ENCODE data around the gene P2RY2.
"Not testable (repeated sequence)": the region's sequence is repeated elsewhere in the genome, so short reads cannot be mapped to it uniquely, and the experiment has no call there.

The P2RY2 gene

GRCh38 chr11:73230931-73231330, 12.8 kb downstream of the P2RY2 start:
- Histone ChIP-seq H3K4me2 (ENCODE audit: low read length) (no peak overlapping the region), H3K79me2 (ENCODE audit: control insufficient read depth, low read length) (no peaks in the 10 kb centered on the region)
- no peak for TF ChIP-seq EZH2phosphoT487 (IDR thresholded peaks at IDR 0.05; ENCODE audit: borderline replicate concordance, low read length)
- TF ChIP-seq CTCF (IDR thresholded peaks at IDR 0.05; ENCODE audit: low read depth, low read length, poor library complexity, severe bottlenecking): no peak

GRCh38 chr11:73232487-73232886, 14.4 kb downstream of the P2RY2 start:
- not testable (repeated sequence) for H3F3A ChIP-seq (ENCODE audit: control insufficient read depth, insufficient read depth); H3K79me2 ChIP-seq (ENCODE audit: control insufficient read depth, low read length); H3K4me3 ChIP-seq (ENCODE audit: low read length); H3K27ac ChIP-seq (ENCODE audit: low read depth, low read length); H3K27me3 ChIP-seq (ENCODE audit: control insufficient read depth, low read length); H3K9me3 ChIP-seq (ENCODE audit: control insufficient read depth, insufficient read depth, low read length); H3K9me2 ChIP-seq (replicated peaks; ENCODE audit: control insufficient read depth, low read length); H3K4me1 ChIP-seq (ENCODE audit: control insufficient read depth, low read length); H3K36me3 ChIP-seq (ENCODE audit: control insufficient read depth, low read length); H4K20me1 ChIP-seq (ENCODE audit: control insufficient read depth, insufficient read depth, low read depth, low read length); H3K4me2 ChIP-seq (ENCODE audit: low read length)

More at GRCh38 chr11:73230931-73231330, 12.8 kb downstream of the P2RY2 start:
- Histone ChIP-seq H3K27ac (ENCODE audit: low read depth, low read length) (no peak overlapping the region), H3K4me1 (ENCODE audit: control insufficient read depth, low read length) (no peaks in the 10 kb centered on the region), H4K20me1 (ENCODE audit: control insufficient read depth, insufficient read depth, low read depth, low read length) (no peaks in the 10 kb centered on the region), H3K9me2 (replicated peaks; ENCODE audit: control insufficient read depth, low read length) (no peaks in the 10 kb centered on the region), H3K27me3 (ENCODE audit: control insufficient read depth, low read length) (no peaks in the 10 kb centered on the region), H3K9me3 (ENCODE audit: control insufficient read depth, insufficient read depth, low read length) (no peaks in the 10 kb centered on the region), H3F3A (ENCODE audit: control insufficient read depth, insufficient read depth) (no peaks in the 10 kb centered on the region), H3K36me3 (ENCODE audit: control insufficient read depth, low read length) (no peaks in the 10 kb centered on the region), H3K4me3 (ENCODE audit: low read length) (no peak overlapping the region)

- Histone ChIP-seq H3K9me3 (ENCODE audit: control insufficient read depth, insufficient read depth, low read length) (no peaks in the 10 kb centered on the region), H3K36me3 (ENCODE audit: control insufficient read depth, low read length) (no peaks in the 10 kb centered on the region), H3K9me2 (replicated peaks; ENCODE audit: control insufficient read depth, low read length) (no peaks in the 10 kb centered on the region), H3K79me2 (ENCODE audit: control insufficient read depth, low read length) (no peaks in the 10 kb centered on the region), H3K27me3 (ENCODE audit: control insufficient read depth, low read length) (no peaks in the 10 kb centered on the region), H3K4me3 (ENCODE audit: low read length) (no peak overlapping the region), H3F3A (ENCODE audit: control insufficient read depth, insufficient read depth) (no peaks in the 10 kb centered on the region), H4K20me1 (ENCODE audit: control insufficient read depth, insufficient read depth, low read depth, low read length) (no peaks in the 10 kb centered on the region; the same call in 1 of the 2 replicates), H3K4me1 (ENCODE audit: control insufficient read depth, low read length) (no peaks in the 10 kb centered on the region), H3K27ac (ENCODE audit: low read depth, low read length) (no peak overlapping the region), H3K4me2 (ENCODE audit: low read length) (no peak overlapping the region)
- TF ChIP-seq CTCF (IDR thresholded peaks at IDR 0.05; ENCODE audit: low read depth, low read length, poor library complexity, severe bottlenecking): no peak
- no peak for TF ChIP-seq EZH2phosphoT487 (IDR thresholded peaks at IDR 0.05; ENCODE audit: borderline replicate concordance, low read length)
Measured at GRCh38 chr11:73233211-73233610, 15.1 kb downstream of the P2RY2 start.

- H3K9me2 ChIP-seq (replicated peaks; ENCODE audit: control insufficient read depth, low read length): no peaks in the 10 kb centered on the region
- no peaks in the 10 kb centered on the region for H3F3A ChIP-seq (ENCODE audit: control insufficient read depth, insufficient read depth)
- no peak overlapping the region for H3K4me2 ChIP-seq (ENCODE audit: low read length)
- no peaks in the 10 kb centered on the region for H3K9me3 ChIP-seq (ENCODE audit: control insufficient read depth, insufficient read depth, low read length)
- no peaks in the 10 kb centered on the region for H3K4me1 ChIP-seq (ENCODE audit: control insufficient read depth, low read length)
- H3K4me3 ChIP-seq (ENCODE audit: low read length): no peak overlapping the region
- TF ChIP-seq CTCF (IDR thresholded peaks at IDR 0.05; ENCODE audit: low read depth, low read length, poor library complexity, severe bottlenecking) (no peak), EZH2phosphoT487 (IDR thresholded peaks at IDR 0.05; ENCODE audit: borderline replicate concordance, low read length) (no peak)
- no peak overlapping the region for H3K27ac ChIP-seq (ENCODE audit: low read depth, low read length)
- H3K36me3 ChIP-seq (ENCODE audit: control insufficient read depth, low read length): no peaks in the 10 kb centered on the region
- H3K79me2 ChIP-seq (ENCODE audit: control insufficient read depth, low read length): no peaks in the 10 kb centered on the region
- no peaks in the 10 kb centered on the region for H3K27me3 ChIP-seq (ENCODE audit: control insufficient read depth, low read length)
- no peaks in the 10 kb centered on the region; the same call in 1 of the 2 replicates for H4K20me1 ChIP-seq (ENCODE audit: control insufficient read depth, insufficient read depth, low read depth, low read length)
Measured at GRCh38 chr11:73233692-73234470, 15.8 kb downstream of the P2RY2 start.

Data from DOHH2 (cell line).